ENCODE measurements around the gene CINP. TPM values are rescaled to one million over a fixed set of nuclear protein-coding genes. Genes with fewer than 3 reads are reported as not detected.

Gene CINP
- total and polyA plus RNA-seq, 2 of the 8 experiments (the other 6 are each of a cell fraction or from before 2014, with no cell fraction given) = 47.8 to 51.6 TPM

DNA sequence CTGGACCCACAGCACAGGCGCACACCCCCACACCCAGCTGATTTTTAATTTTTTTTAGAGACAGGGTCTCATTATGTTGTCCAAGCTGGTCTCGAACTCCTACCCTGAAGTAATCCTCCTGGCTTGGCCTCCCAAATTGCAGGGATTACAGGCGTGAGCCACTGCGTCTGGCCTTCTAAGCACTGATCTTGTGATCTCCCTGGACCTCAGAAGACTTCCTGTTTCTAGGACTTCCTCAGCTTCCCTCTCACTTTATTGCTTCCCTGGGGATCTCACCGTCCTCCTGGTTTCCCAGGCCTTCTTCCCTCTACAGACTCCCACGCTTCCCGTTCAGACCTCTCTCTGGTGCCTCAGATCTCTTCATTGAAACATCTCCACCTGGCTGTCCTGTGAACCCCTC is 29.3 kb downstream of the CINP start:
- no peak overlapping the region for H3K9ac ChIP-seq (replicated peaks in 1 of 4; ENCODE audit: extremely low read depth in 1 of 4, low read depth in 3 of 4, low read length in 3 of 4)
- H3K56ac ChIP-seq (replicated peaks; ENCODE audit: insufficient read length, low read depth, low read length) = no peak overlapping the region
- peaks cover 0 to 2% of the 10 kb centered on the region in 2 experiments for H4K20me1 ChIP-seq (replicated peaks in 1 of 2; ENCODE audit: control insufficient read depth in 1 of 2, insufficient read depth in 2 of 2, low read length in 2 of 2)
- TF ChIP-seq GABPA (IDR thresholded peaks at IDR 0.05; ENCODE audit: borderline replicate concordance, insufficient read depth, low read length) (no peak), FOSL1 (IDR thresholded peaks at IDR 0.05; ENCODE audit: insufficient read depth, low read depth, low read length) (no peak), SUZ12 (IDR thresholded peaks at IDR 0.05; ENCODE audit: low read length) (no peak), SP4 (IDR thresholded peaks at IDR 0.05; ENCODE audit: low read length) (no peak), SRF (IDR thresholded peaks at IDR 0.05; ENCODE audit: low read depth, low read length) (no peak), BCL11A (IDR thresholded peaks at IDR 0.05; ENCODE audit: low read depth in 2 of 2, low read length in 2 of 2) (no peak), HDAC6 (IDR thresholded peaks at IDR 0.05; ENCODE audit: low read depth, low read length) (no peak)
- TF ChIP-seq, protein P1, sequence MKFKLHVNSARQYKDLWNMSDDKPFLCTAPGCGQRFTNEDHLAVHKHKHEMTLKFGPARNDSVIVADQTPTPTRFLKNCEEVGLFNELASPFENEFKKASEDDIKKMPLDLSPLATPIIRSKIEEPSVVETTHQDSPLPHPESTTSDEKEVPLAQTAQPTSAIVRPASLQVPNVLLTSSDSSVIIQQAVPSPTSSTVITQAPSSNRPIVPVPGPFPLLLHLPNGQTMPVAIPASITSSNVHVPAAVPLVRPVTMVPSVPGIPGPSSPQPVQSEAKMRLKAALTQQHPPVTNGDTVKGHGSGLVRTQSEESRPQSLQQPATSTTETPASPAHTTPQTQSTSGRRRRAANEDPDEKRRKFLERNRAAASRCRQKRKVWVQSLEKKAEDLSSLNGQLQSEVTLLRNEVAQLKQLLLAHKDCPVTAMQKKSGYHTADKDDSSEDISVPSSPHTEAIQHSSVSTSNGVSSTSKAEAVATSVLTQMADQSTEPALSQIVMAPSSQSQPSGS (IDR thresholded peaks at IDR 0.05; ENCODE audit: low read length) = no peak
- no peak overlapping the region for H2BK12ac ChIP-seq (ENCODE audit: low read depth, low read length)
- H2AFZ ChIP-seq (ENCODE audit: low read length) = no peak overlapping the region
- no peak overlapping the region for H3K14ac ChIP-seq (ENCODE audit: insufficient read length)
- no peaks in the 10 kb centered on the region for H3K23me2 ChIP-seq (ENCODE audit: low read depth, low read length)
- no peak overlapping the region for H3K4me3 ChIP-seq (ENCODE audit: extremely low read depth in 1 of 4, insufficient read depth in 2 of 4, low read depth in 3 of 4, low read length in 4 of 4)
- CTCF ChIA-PET (ENCODE audit: partially characterized antibody) = interaction anchor here (0.7 to 4.2 kb wide), 4 partner anchors 11 to 28 kb away, joined by 3 to 22 read pairs (median 4); no protein-coding TSS in a partner anchor
- H2BK15ac ChIP-seq (ENCODE audit: low read length) = no peak overlapping the region
- no peak overlapping the region for H3K23ac ChIP-seq (ENCODE audit: insufficient read length)
- H3K4me1 ChIP-seq (replicated peaks in 1 of 4; ENCODE audit: control insufficient read depth in 3 of 4, insufficient read depth in 4 of 4, low read length in 3 of 4) = no peaks in the 10 kb centered on the region; a peak in 1 of 7 replicates
- H3K79me1 ChIP-seq (ENCODE audit: low read depth, low read length) = no peaks in the 10 kb centered on the region
- POLR2A ChIA-PET (ENCODE audit: partially characterized antibody) = interaction anchor here (0.6 to 1.7 kb wide), 4 partner anchors 9 to 236 kb away, joined by 3 to 6 read pairs (median 4); partner anchors contain the start of gene WDR20
- DNase-seq (ENCODE audit: low read depth in 1 of 2, low spot score in 2 of 2) (no peak), FAIRE-seq (no peak)
- H2BK120ac ChIP-seq (replicated peaks; ENCODE audit: low read depth, low read length) = no peak overlapping the region
- H3K27ac ChIP-seq (ENCODE audit: low read depth, low read length) = no peak overlapping the region
- H2AK5ac ChIP-seq (ENCODE audit: low read depth, low read length) = no peak overlapping the region
- no peak overlapping the region for H2BK20ac ChIP-seq (ENCODE audit: low read length)
- no peaks in the 10 kb centered on the region for H3K27me3 ChIP-seq (replicated peaks in 1 of 4; ENCODE audit: control insufficient read depth in 3 of 4, extremely low read depth in 1 of 4, insufficient read depth in 3 of 4, low read length in 3 of 4)
- no peaks in the 10 kb centered on the region for H3K79me2 ChIP-seq (ENCODE audit: control insufficient read depth in 1 of 2, insufficient read depth in 2 of 2, low read length in 2 of 2)
- H3K9me3 ChIP-seq (ENCODE audit: insufficient read depth in 2 of 2, low read depth in 1 of 2, low read length in 1 of 2) = no peaks in the 10 kb centered on the region
- no peak overlapping the region for H3K4ac ChIP-seq (replicated peaks; ENCODE audit: insufficient read length, low read depth, low read length)
- 87% methylated on average over 7 of the region's 7 CpGs; no CpG with 5 or more reads in 1 of the 2 experiments for whole genome bisulfite sequencing, 2 experiments (ENCODE audit: extremely low coverage in 1 of 2, insufficient coverage in 1 of 2, insufficient read length in 1 of 2, insufficient replicate concordance in 2 of 2, low coverage in 1 of 2, low lambda C conversion rate in 2 of 2, missing lambda C conversion rate in 1 of 2)
- H3K4me2 ChIP-seq (ENCODE audit: insufficient read depth in 1 of 2, low read depth in 2 of 2, low read length in 2 of 2) = no peak overlapping the region
- no peak overlapping the region for H2BK5ac ChIP-seq (ENCODE audit: low read depth, low read length)
- H4K91ac ChIP-seq (replicated peaks; ENCODE audit: insufficient read length, low read length) = no peak overlapping the region
- peaks cover 0 to 17% (median 2%) of the 10 kb centered on the region in 4 experiments; a peak in 4 of 8 replicates for H3K36me3 ChIP-seq (ENCODE audit: control insufficient read depth in 2 of 4, insufficient read depth in 4 of 4, low read length in 3 of 4)
- H3K18ac ChIP-seq (ENCODE audit: extremely low read depth, low read length) = no peak overlapping the region
- H4K5ac ChIP-seq (ENCODE audit: insufficient read length, low read depth, low read length) = no peak overlapping the region
- H4K8ac ChIP-seq (ENCODE audit: extremely low read depth, insufficient read depth, low read length) = no peak overlapping the region
